ENCODE data around the gene WRAP73. TPM values are rescaled to one million over a fixed set of nuclear protein-coding genes. Genes with fewer than 3 reads are reported as not detected.
"Not testable (repeated sequence)": the region's sequence is repeated elsewhere in the genome, so short reads cannot be mapped to it uniquely, and the experiment has no call there.

Gene WRAP73
- total RNA-seq, 2 experiments from 2014 or later: 26.3 to 28.9 TPM

DNA sequence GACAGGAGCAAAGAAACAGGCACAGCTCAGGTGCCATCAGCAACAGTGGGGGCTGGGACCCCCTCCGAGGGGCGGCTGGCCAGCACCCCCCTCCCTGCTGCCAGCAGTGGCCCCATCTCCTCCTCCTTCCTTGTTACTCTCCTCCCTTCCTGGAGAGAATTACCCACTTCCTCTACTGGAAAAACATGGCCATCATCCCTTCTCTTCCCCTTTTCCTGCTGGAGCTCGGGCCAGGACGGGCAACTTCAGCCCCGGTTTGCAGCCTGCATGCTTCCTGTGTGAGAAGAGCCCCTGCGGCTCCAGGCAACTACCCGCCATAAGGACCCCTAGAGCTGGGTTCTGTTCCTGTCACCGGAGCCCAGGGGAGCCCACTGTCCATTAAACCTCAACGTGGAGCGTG, 56.2 kb downstream of the WRAP73 start:
- Mint-ChIP-seq H3K36me3 (ENCODE audit: low read depth) (no peaks in the 10 kb centered on the region), H3K9me3 (ENCODE audit: low read depth) (no peaks in the 10 kb centered on the region), H3K27ac (no peak overlapping the region), H3K27me3 (peaks cover 1% of the 10 kb centered on the region), H3K4me1 (peaks cover 14% of the 10 kb centered on the region), H3K4me3 (no peak overlapping the region)
- no peak for DNase-seq
- intact Hi-C loops (cut with DNase I, micrococcal nuclease): no loop called here
- ChIA-PET POLR2A (no interaction called here), CTCF (interaction anchor here (0.7 kb wide), 1 partner anchor 1636 kb away, joined by 3 read pairs; no protein-coding TSS in a partner anchor)
- no peak for ATAC-seq

DNA sequence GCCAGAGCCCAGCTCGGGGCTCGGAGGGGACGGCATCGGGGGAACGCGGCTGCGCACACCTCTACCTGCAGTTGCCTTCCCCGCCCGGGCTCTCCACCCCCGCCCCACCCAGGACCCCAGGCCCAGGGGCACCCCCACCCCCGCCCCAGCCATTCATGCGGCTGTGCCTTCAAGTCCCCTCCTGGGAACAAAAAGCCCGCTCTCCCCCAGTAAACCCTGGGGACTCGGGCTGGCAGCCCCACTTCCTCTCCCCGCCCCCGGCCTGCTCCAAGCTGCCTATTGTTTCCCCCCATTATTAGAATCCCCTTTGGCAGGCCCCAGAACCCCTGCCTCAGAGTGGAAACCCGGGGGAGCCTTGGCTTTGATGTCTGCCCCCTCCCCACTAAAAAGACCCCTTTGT, 56.6 kb downstream of the WRAP73 start:
- H3K27ac Mint-ChIP-seq: no peak overlapping the region
- ChIA-PET CTCF (interaction anchor here (0.7 kb wide), 1 partner anchor 1636 kb away, joined by 3 read pairs; no protein-coding TSS in a partner anchor), POLR2A (no interaction called here)
- H3K36me3 Mint-ChIP-seq (ENCODE audit: low read depth): no peaks in the 10 kb centered on the region
- intact Hi-C loops (cut with DNase I, micrococcal nuclease): no loop called here
- DNase-seq (no peak), ATAC-seq (no peak)
- H3K27me3 Mint-ChIP-seq: peaks cover 1% of the 10 kb centered on the region
- H3K4me3 Mint-ChIP-seq: no peak overlapping the region
- H3K9me3 Mint-ChIP-seq (ENCODE audit: low read depth): no peaks in the 10 kb centered on the region
- H3K4me1 Mint-ChIP-seq: peaks cover 13% of the 10 kb centered on the region

DNA sequence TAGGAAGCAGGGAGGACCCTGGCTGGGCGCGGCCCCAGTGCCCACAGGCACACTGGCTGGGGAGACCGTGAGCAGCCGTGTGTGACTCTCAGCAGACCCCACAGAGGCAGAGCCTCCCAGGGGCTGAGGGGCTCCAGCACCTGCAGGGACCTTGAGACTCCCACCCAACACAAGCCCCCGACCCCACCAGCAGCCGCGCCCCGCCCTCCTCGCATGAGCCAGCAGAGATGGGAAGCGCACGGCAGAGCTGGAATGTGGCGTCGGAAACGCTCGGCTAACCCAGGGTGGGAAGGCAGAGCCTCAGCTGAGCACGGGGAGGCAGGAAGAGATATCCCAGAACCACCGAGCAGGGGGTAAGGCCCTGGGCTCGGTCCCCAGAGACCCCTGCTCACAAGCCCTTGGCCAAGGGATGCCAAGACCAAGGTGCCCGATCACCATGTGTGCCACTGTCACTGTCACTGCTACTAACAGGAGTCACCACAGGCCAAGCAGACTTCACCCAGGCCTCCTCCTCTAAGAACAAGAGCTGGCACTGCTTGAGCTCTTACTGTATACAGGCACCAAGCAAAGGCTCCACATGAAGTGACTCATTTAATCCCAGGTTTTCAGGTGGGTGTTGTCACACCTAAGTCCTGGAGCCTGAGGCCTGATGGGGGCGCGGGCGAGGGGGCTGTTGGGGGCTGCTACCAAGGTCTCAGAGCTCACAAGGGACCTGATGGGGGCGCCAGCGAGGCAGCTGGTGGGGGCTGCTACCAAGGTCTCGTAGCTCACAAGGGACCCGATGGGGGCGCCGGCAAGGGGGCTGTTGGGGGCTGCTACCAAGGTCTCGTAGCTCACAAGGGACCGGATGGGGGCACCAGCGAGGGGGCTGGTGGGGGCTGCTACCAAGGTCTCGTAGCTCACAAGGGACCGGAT, 58.7 kb downstream of the WRAP73 start:
- Mint-ChIP-seq H3K27me3 (no peaks in the 10 kb centered on the region), H3K4me1 (no peaks in the 10 kb centered on the region), H3K36me3 (ENCODE audit: low read depth) (no peaks in the 10 kb centered on the region), H3K4me3 (no peak overlapping the region), H3K9me3 (ENCODE audit: low read depth) (no peaks in the 10 kb centered on the region), H3K27ac (no peak overlapping the region)
- no peak for ATAC-seq
- intact Hi-C loops (cut with DNase I, micrococcal nuclease): no loop called here
- DNase-seq: no peak
- ChIA-PET POLR2A (no interaction called here), CTCF (interaction anchor here (0.7 kb wide), 1 partner anchor 17 kb away, joined by 3 read pairs; no protein-coding TSS in a partner anchor)

DNA sequence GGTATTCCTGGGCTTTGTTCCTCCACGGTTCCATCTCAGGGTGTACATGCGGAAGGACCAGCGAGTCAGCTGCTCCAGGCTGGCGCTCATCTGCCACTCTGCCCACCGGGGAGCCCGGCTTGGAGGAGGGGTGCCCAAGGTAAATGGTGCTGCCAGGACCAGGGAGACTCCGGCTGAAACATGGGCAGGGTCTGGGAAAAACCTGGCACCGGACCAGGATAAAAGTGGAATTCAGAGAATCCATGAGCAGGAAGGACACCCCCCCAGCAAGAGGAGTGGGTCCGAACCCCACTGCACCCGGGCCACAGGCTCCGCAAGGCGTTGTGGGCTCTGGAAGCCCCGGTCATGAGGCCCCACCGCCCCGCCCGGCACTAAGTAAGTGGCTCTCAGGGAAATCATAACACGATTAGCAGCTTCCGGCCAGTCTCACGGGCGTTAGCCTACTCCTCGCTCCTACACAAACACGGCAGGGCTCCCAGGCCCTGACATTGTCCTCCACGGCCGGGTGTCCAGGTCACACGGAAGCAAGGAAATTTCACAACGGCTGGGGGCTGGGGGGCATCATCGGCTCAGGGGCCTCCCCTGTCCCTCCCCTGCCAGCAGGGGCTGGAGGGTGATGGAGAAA, 59.7 kb downstream of the WRAP73 start:
- H3K9me3 Mint-ChIP-seq (ENCODE audit: low read depth): no peaks in the 10 kb centered on the region
- DNase-seq: no peak
- CTCF ChIA-PET: no interaction called here
- no peak overlapping the region for H3K27ac Mint-ChIP-seq
- POLR2A ChIA-PET: no interaction called here
- H3K4me1 Mint-ChIP-seq: no peaks in the 10 kb centered on the region
- no peak overlapping the region for H3K4me3 Mint-ChIP-seq
- ATAC-seq: no peak
- intact Hi-C loops (cut with DNase I, micrococcal nuclease): no loop called here
- no peaks in the 10 kb centered on the region for H3K36me3 Mint-ChIP-seq (ENCODE audit: low read depth)
- no peaks in the 10 kb centered on the region for H3K27me3 Mint-ChIP-seq

DNA sequence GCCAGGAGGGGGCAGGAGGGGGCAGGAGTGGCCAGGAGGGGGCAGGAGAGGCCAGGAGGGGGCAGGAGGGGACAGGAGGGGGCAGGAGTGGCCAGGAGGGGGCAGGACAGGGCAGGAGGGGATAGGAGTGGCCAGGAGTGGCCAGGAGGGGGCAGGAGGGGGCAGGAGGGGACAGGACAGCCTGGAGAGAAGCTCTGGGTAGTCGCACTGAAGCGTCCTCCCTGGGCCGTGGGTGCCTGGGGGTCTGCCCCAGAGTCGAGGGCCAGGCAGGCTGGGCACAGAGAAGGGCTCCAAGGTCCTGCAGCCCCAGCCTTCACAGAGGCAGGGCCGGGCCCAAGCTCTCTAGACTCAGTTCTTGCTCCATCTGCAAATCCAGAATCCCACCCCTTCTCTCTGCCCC, 61.5 kb downstream of the WRAP73 start:
- Mint-ChIP-seq H3K27me3 (no peaks in the 10 kb centered on the region), H3K4me3 (no peak overlapping the region), H3K27ac (no peak overlapping the region), H3K36me3 (ENCODE audit: low read depth) (no peaks in the 10 kb centered on the region), H3K9me3 (ENCODE audit: low read depth) (no peaks in the 10 kb centered on the region), H3K4me1 (no peaks in the 10 kb centered on the region)
- CTCF ChIA-PET: no interaction called here
- DNase-seq (no peak), ATAC-seq (no peak)
- POLR2A ChIA-PET: no interaction called here
- intact Hi-C loops (cut with DNase I, micrococcal nuclease): no loop called here

DNA sequence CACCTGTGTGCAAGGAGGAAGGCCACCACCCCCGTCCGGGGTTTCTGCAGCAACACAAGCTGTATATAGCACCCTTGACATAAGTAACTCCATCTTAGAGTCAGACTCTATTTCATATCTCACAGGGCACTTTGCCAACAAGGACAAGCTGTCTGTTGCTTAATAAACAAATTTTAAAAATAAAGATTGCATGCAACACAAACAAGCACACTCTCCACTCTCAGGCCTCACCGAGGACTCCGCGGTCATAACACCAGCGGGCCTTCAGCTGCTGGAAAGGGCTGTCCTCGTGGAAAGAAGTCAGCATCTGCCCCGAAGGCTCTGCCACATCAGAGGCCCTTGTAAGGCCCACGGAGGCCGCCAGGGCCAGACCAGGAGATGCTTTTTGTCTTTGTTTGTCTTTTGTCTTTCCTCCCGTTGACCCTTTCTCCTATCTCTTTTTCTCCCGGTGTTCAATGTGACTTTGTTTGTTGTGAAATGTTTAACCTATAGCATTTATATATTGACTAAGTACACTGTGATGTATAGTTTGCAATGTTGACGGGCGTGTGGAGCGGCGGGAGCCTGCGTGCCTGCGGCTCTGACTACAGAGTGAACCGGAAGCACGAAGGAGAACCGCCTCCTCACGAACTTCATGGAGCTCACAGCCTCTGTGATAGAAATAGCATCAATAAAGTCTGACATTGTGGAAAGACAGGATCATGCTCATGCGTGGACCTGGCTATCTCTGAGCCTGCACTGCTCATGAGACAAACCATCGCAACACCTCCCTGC, 62.7 kb downstream of the WRAP73 start:
- Mint-ChIP-seq H3K4me3 (no peak overlapping the region), H3K9me3 (ENCODE audit: low read depth) (no peaks in the 10 kb centered on the region), H3K27me3 (no peaks in the 10 kb centered on the region), H3K36me3 (ENCODE audit: low read depth) (no peaks in the 10 kb centered on the region), H3K4me1 (no peaks in the 10 kb centered on the region), H3K27ac (no peak overlapping the region)
- intact Hi-C loops (cut with DNase I, micrococcal nuclease): no loop called here
- no peak for DNase-seq
- CTCF ChIA-PET: no interaction called here
- POLR2A ChIA-PET: no interaction called here
- ATAC-seq: no peak

DNA sequence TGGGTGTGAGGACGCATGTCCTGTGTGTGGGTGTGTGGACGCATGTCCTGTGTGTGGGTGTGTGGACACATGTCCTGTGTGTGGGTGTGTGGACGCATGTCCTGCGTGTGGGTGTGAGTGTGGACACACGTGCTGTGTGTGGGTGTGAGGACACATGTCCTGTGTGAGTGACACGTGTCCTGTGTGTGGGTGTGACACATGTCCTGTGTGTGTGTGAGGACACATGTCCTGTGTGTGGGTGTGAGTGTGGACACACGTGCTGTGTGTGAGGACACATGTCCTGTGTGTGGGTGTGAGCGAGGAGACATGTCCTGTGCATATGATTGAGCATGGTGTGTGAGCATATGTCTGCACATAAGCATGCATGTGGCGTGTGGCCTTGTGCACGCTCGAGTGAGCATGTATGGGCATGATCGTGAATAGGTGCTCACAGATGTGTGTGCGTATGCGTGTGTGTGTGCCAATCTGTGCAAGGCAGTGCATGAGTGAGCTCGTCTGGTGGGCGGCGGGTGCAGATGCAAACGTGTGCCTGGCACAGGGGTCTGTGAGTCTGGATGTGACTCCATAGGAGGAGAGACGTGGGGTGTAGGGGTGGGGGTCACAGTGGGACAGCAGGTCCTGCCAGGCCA, 63.8 kb downstream of the WRAP73 start:
- intact Hi-C loops (cut with DNase I, micrococcal nuclease): no loop called here
- no peaks in the 10 kb centered on the region for H3K4me1 Mint-ChIP-seq

DNA sequence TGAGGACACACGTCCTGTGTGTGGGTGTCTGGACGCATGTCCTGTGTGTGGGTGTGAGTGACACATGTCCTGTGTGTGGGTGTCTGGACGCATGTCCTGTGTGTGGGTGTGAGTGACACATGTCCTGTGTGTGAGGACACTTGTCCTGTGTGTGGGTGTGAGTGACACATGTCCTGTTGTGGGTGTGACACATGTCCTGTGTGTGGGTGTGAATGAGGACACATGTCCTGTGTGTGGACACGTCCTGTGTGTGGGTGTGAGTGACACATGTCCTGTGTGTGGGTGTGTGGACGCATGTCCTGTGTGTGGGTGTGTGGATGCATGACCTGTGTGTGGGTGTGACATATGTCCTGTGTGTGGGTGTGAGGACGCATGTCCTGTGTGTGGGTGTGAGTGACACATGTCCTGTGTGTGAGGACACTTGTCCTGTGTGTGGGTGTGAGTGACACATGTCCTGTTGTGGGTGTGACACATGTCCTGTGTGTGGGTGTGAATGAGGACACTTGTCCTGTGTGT, 64.5 kb downstream of the WRAP73 start:
- ATAC-seq; H3K36me3 Mint-ChIP-seq (ENCODE audit: low read depth); H3K27ac Mint-ChIP-seq; H3K9me3 Mint-ChIP-seq (ENCODE audit: low read depth); H3K4me3 Mint-ChIP-seq; POLR2A ChIA-PET; H3K4me1 Mint-ChIP-seq; H3K27me3 Mint-ChIP-seq; CTCF ChIA-PET; intact Hi-C loops (cut with DNase I, micrococcal nuclease): not testable (repeated sequence)
- DNase-seq: peak; percentile 16

More for the DNA sequence above, 63.8 kb downstream of the WRAP73 start:
- no peak overlapping the region for H3K4me3 Mint-ChIP-seq
- H3K9me3 Mint-ChIP-seq (ENCODE audit: low read depth): no peaks in the 10 kb centered on the region
- no peak for DNase-seq
- no peak overlapping the region for H3K27ac Mint-ChIP-seq
- H3K27me3 Mint-ChIP-seq: no peaks in the 10 kb centered on the region
- ATAC-seq: no peak
- POLR2A ChIA-PET: no interaction called here
- no peaks in the 10 kb centered on the region for H3K36me3 Mint-ChIP-seq (ENCODE audit: low read depth)
- CTCF ChIA-PET: no interaction called here

DNA sequence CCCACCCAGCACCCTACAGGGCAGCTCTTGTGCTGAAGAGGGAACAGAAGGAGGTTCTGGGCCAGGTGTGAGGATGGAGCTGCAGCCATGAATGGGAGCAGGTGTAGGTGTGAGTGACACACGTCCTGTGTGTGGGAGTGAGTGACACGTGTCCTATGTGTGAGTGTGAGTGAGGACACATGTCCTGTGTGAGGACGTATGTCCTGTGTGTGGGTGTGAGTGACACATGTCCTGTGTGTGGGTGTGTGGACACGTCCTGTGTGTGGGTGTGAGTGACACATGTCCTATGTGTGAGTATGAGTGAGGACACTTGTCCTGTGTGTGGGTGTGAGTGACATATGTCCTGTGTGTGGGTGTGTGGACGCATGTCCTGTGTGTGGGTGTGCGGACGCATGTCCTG, 65.0 kb downstream of the WRAP73 start:
- H3K9me3 Mint-ChIP-seq (ENCODE audit: low read depth): no peaks in the 10 kb centered on the region
- no peaks in the 10 kb centered on the region for H3K36me3 Mint-ChIP-seq (ENCODE audit: low read depth)
- no peak overlapping the region for H3K4me3 Mint-ChIP-seq
- intact Hi-C loops (cut with DNase I, micrococcal nuclease): no loop called here
- CTCF ChIA-PET: no interaction called here
- H3K27ac Mint-ChIP-seq: no peak overlapping the region
- ATAC-seq: peak; percentile 55
- H3K4me1 Mint-ChIP-seq: no peaks in the 10 kb centered on the region
- H3K27me3 Mint-ChIP-seq: no peaks in the 10 kb centered on the region
- POLR2A ChIA-PET: no interaction called here
- peak; percentile 52 for DNase-seq

DNA sequence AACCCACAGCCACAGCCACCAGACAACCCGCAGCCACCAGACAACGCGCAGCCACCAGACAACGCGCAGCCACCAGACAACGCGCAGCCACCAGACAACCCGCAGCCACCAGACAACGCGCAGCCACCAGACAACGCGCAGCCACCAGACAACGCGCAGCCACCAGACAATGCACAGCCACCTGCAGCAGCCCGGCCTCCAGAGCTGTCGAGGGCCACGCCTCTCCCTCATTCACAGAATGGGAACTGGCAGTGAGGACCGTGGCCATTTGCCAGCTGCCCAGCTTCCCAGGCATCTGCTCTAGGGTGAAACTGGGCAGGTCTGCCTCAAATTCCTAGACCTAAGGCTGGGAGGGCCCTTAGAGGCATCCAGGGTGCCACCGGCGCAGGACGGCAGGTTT, 66.2 kb downstream of the WRAP73 start:
- CTCF ChIA-PET; H3K9me3 Mint-ChIP-seq (ENCODE audit: low read depth); POLR2A ChIA-PET; H3K27ac Mint-ChIP-seq; H3K27me3 Mint-ChIP-seq; H3K4me1 Mint-ChIP-seq; ATAC-seq; DNase-seq; H3K4me3 Mint-ChIP-seq; intact Hi-C loops (cut with DNase I, micrococcal nuclease); H3K36me3 Mint-ChIP-seq (ENCODE audit: low read depth): not testable (repeated sequence)

DNA sequence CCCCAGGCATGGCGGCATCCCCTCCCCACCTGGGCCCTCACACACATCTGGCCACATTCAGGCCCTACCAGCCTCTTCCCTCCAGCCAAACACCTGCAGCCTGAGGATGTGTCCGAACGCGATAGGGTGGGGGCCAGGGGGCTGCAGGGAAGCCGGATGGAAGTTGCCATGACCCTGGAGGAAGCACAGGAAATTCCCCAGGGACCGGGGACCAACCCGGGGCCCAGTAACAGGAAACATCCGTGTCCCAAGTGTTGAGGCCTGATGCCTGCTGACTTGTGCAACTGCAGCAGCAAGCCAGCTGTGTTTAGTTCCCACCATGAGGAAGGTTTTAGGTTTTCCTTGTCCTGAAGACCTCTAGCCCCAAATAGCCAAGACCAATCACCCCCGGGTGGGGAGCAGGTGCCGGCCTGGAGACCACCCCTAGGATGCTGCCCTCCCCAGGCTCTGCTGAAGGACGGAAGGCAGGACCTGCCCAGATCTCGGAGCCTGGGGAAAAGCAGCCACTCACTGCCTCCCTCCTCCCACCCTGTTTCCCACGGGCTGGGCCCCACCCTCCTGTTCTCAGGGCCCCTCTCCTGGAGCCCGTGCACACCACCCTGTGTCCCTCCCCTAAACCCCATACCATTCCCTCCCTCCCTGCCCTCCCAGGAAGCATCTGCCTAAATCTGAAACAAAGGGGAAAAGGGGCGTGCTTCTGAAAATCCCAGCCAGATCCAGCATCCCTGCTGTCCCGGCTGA, 68.4 kb downstream of the WRAP73 start:
- Mint-ChIP-seq H3K4me1 (no peaks in the 10 kb centered on the region), H3K27ac (no peak overlapping the region), H3K4me3 (no peak overlapping the region), H3K9me3 (ENCODE audit: low read depth) (no peaks in the 10 kb centered on the region), H3K27me3 (no peaks in the 10 kb centered on the region), H3K36me3 (ENCODE audit: low read depth) (no peaks in the 10 kb centered on the region)
- DNase-seq: no peak
- CTCF ChIA-PET: no interaction called here
- POLR2A ChIA-PET: no interaction called here
- intact Hi-C loops (cut with DNase I, micrococcal nuclease): no loop called here
- ATAC-seq: no peak
